Muscle layer of colon (tissue), 2 donors: Measurements from ENCODE around the gene IFNA4.
"Not testable (repeated sequence)": the region's sequence is repeated elsewhere in the genome, so short reads cannot be mapped to it uniquely, and the experiment has no call there.

Source experiments
- H3K27ac ChIP-seq: one replicate; pipeline ENCODE4 v1.7.0; 2013; ENCODE audit warnings: low read depth, mild to moderate bottlenecking, low read length, moderate library complexity
- H3K27me3 ChIP-seq, 2 donors: one replicate each; pipeline ENCODE4 v1.7.0; 2013; ENCODE audit warnings: low read length in 2 of 2, mild to moderate bottlenecking in 2 of 2; ENCODE audit not compliant: insufficient read depth in 2 of 2, control insufficient read depth in 1 of 2
- H3K36me3 ChIP-seq: one replicate; pipeline ENCODE4 v1.7.0; 2013; ENCODE audit warnings: mild to moderate bottlenecking, low read length; ENCODE audit not compliant: insufficient read depth
- H3K4me1 ChIP-seq: one replicate; pipeline ENCODE4 v1.7.0; 2013; ENCODE audit warnings: mild to moderate bottlenecking, low read length; ENCODE audit not compliant: insufficient read depth
- H3K4me3 ChIP-seq, 2 donors: one replicate each; pipeline ENCODE4 v1.7.0; 2013; ENCODE audit warnings: low read length in 2 of 2, low read depth in 1 of 2, mild to moderate bottlenecking in 1 of 2, moderate library complexity in 1 of 2
- H3K9ac ChIP-seq: one replicate; pipeline ENCODE4 v1.7.0; 2013; ENCODE audit warnings: low read length
- H3K9me3 ChIP-seq: one replicate; pipeline ENCODE4 v1.7.0; 2013; ENCODE audit warnings: mild to moderate bottlenecking, low read length
- donor health status: abdominal sarcoma.
- donor health status: Adenocarcinoma of cecum.

IFNA4 gene

GRCh38 chr9:21207043-21207442, 19.7 kb upstream of the IFNA4 start, which contains the start of gene IFNA10:
TSS of gene IFNA10 (minus strand) at chr9:21207143. CDS start at chr9:21207097, 46 bp downstream.
- H3K4me1 ChIP-seq, H3K36me3 ChIP-seq, H3K9ac ChIP-seq, H3K27me3 ChIP-seq, H3K27ac ChIP-seq, H3K4me3 ChIP-seq, H3K9me3 ChIP-seq: not testable (repeated sequence)

DNA sequence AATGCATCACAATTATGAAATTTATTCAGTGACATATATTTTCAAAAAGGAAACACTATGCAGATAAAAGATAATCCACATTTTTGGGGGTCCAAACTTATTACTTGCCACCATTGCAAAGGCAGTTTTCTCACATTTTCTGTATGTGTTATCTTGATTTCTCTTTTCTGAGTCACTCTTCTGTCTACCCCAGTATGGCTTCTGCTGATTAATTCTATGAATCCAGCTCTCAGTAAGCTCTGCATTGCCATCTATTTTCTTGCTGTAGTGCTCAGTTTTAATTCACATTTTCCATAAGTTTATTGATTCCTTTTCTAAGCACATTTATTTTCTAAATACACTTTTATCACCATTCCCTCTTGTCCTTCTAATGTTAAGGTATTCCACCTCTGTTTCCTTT, 17.8 kb upstream of the IFNA4 start:
- H3K9me3 ChIP-seq: no peaks in the 10 kb centered on the region
- H3K4me1 ChIP-seq: no peaks in the 10 kb centered on the region
- H3K27ac ChIP-seq: no peak overlapping the region
- H3K36me3 ChIP-seq: no peaks in the 10 kb centered on the region
- no peaks in the 10 kb centered on the region for H3K27me3 ChIP-seq
- no peak overlapping the region for H3K4me3 ChIP-seq
- H3K9ac ChIP-seq: no peak overlapping the region

- H3K4me1 ChIP-seq, H3K9me3 ChIP-seq, H3K36me3 ChIP-seq, H3K27me3 ChIP-seq, H3K9ac ChIP-seq, H3K4me3 ChIP-seq, H3K27ac ChIP-seq: not testable (repeated sequence)
These were observed 14.7 kb upstream of the IFNA4 start, which contains the start of gene IFNA7 for GRCh38 chr9:21202105-21202504. TSS of gene IFNA7 (minus strand) at chr9:21202205. CDS start at chr9:21202165, 40 bp downstream.

DNA sequence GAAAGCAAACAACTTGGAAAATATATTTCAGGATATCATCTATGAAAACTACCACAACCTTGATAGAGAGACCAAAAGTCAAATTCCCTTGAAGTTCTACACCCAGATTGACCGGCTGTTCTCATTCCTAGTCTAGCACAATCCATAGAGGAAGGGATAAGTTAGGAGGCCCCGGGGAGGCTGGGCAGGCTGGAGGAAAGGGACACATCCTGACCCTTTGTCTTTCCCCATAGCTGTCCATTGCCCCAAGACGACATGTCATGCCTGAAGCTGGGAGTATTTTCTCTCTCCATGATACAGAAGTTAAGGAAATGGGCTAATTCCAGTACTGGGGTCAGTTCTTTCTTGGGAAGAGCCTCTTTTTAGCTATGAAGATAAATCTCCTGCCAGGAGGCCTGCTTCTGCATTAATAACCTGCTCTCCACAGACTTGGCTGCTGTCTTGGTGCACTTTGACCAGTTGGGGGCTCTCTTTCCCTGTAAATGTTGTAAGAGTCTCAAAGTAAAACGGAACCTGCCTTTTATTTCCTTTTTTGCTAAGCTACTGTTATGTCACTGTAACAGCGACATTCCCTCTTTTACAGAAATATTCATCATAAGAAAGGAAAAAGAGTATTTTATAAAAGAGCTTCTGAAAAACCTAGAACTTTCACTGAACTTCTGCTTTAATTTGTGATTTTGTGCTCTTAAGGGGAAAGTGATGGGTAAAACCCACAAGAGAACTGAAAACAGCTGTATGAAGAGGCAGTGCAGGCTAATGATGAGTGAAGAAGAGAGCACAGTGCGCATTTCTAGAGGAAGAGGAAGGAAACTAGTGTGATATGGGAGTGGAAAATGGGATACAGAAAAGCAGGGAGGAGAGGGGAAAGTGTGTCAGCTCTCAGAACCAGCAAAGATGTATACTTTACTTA, 7.7 kb upstream of the IFNA4 start:
- H3K9ac ChIP-seq, H3K9me3 ChIP-seq, H3K4me1 ChIP-seq, H3K27ac ChIP-seq, H3K4me3 ChIP-seq, H3K36me3 ChIP-seq, H3K27me3 ChIP-seq: not testable (repeated sequence)

GRCh38 chr9:21182810-21183736, 4.3 kb downstream of the IFNA4 start:
- not testable (repeated sequence) for H3K27me3 ChIP-seq, H3K4me3 ChIP-seq, H3K9ac ChIP-seq, H3K36me3 ChIP-seq, H3K4me1 ChIP-seq, H3K27ac ChIP-seq, H3K9me3 ChIP-seq

DNA sequence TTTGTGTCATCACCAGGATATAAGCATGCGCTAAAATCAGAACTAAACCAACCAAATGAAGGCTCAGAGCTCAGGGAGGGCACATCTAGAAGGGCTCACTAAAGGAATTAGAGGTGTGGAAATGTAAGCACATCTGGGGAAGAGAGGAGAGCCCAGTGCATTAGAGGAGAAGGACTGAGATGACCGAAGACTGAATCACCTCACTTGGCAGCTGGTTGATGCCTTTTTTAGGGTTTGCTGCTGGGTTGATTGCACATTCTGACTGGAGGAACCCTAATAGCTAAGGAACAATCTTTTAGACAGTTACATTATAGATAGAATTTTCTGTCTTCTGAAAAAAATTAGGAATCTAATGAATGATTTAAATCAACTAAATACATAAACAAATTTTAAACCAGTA, 12.7 kb downstream of the IFNA4 start:
- Histone ChIP-seq H3K27ac (no peak overlapping the region), H3K9ac (no peak overlapping the region), H3K4me1 (no peaks in the 10 kb centered on the region), H3K4me3 (no peak overlapping the region), H3K36me3 (no peaks in the 10 kb centered on the region), H3K27me3 (no peaks in the 10 kb centered on the region), H3K9me3 (no peaks in the 10 kb centered on the region)

DNA sequence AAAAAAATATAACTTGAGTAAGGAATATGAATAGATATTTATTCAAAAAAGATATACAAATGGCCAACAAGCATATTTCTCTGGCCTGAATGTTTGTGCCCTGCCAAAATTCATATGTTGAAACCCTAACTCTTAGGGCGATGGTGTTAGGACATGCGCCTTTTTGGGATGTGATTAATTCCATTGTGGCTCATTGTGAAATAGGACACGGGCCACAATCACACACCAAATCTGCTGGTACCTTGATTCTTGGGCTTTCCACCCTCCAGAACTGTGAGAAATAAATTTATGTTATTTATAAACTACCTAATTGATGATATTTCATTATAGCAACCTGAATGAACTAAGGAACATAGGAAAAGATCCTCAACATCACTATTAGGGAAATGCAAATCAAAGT, 15.2 kb downstream of the IFNA4 start:
- no peaks in the 10 kb centered on the region for H3K36me3 ChIP-seq
- H3K4me3 ChIP-seq: no peak overlapping the region
- H3K9me3 ChIP-seq: no peaks in the 10 kb centered on the region
- H3K4me1 ChIP-seq: no peaks in the 10 kb centered on the region
- H3K27me3 ChIP-seq: no peaks in the 10 kb centered on the region
- no peak overlapping the region for H3K27ac ChIP-seq
- no peak overlapping the region for H3K9ac ChIP-seq

DNA sequence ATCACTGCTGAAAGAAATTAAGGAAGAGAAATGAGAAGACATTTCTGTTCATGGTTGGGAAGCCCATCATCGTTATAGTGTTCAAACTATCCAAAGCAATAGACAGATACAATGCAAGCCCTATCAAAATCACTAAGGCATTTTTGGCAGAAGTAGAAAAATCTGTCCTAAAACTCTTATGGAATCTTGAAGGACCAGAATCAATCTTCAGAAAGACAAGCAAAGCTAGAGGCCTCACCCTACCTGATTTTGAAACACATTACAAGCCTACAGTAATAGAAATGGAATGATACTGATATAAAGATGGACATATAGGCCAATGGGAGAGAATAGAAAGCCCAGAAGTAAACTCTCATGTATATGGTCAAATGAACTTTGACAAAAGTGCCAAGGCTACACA, 16.0 kb downstream of the IFNA4 start:
- no peaks in the 10 kb centered on the region for H3K9me3 ChIP-seq
- H3K27me3 ChIP-seq: no peaks in the 10 kb centered on the region
- H3K4me3 ChIP-seq: no peak overlapping the region
- H3K4me1 ChIP-seq: no peaks in the 10 kb centered on the region
- no peak overlapping the region for H3K27ac ChIP-seq
- H3K36me3 ChIP-seq: no peaks in the 10 kb centered on the region
- H3K9ac ChIP-seq: no peak overlapping the region

- not testable (repeated sequence) for H3K36me3 ChIP-seq, H3K27ac ChIP-seq, H3K27me3 ChIP-seq, H3K4me1 ChIP-seq, H3K9ac ChIP-seq, H3K9me3 ChIP-seq, H3K4me3 ChIP-seq
These were observed 20.8 kb downstream of the IFNA4 start, which contains the start of gene IFNA21 for GRCh38 chr9:21166560-21166959. TSS of gene IFNA21 (minus strand) at chr9:21166660. CDS start at chr9:21166612, 48 bp downstream.

- no peaks in the 10 kb centered on the region for H3K36me3 ChIP-seq
- no peak overlapping the region for H3K4me3 ChIP-seq
- H3K27me3 ChIP-seq: no peaks in the 10 kb centered on the region
- no peaks in the 10 kb centered on the region for H3K9me3 ChIP-seq
- no peaks in the 10 kb centered on the region for H3K4me1 ChIP-seq
- H3K9ac ChIP-seq: no peak overlapping the region
- no peak overlapping the region for H3K27ac ChIP-seq
These were observed 21.9 kb downstream of the IFNA4 start for GRCh38 chr9:21165516-21165915.

DNA sequence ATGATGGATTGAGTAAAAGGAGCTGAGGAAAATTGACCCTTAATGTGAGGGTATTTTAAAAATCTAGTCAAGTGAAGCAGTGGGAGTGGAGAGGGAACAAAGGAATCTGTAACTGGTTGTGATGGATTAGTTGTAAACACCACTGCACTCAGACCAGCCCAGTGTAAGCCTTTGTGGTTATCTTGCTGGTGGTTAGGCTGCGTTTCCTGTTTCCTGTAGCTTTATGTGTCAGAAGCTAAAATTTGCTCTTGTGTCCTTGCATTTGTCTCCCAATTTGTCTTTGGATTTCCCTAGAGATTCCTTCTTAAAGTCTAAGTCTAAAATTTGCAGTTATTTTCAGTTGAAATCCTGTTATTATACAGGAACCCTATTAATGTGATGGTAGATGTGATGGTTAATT, 27.2 kb downstream of the IFNA4 start:
- Histone ChIP-seq H3K36me3 (no peaks in the 10 kb centered on the region), H3K27me3 (no peaks in the 10 kb centered on the region), H3K9me3 (no peaks in the 10 kb centered on the region), H3K4me3 (no peak overlapping the region), H3K27ac (no peak overlapping the region), H3K4me1 (no peaks in the 10 kb centered on the region), H3K9ac (no peak overlapping the region)
